AG08396 (cell line): ENCODE data around the gene RALGAPA1.
"Not testable (repeated sequence)": the region's sequence is repeated elsewhere in the genome, so short reads cannot be mapped to it uniquely, and the experiment has no call there.

Source experiments
- DNase-seq: peaks from one replicate; pipeline ENCODE4 v3.0.0; 2012; ENCODE audit warnings: low spot score, mixed read lengths

RALGAPA1 gene

GRCh38 chr14:35626947-35627346, 182.1 kb downstream of the RALGAPA1 start:
- not testable (repeated sequence) for DNase-seq

DNA sequence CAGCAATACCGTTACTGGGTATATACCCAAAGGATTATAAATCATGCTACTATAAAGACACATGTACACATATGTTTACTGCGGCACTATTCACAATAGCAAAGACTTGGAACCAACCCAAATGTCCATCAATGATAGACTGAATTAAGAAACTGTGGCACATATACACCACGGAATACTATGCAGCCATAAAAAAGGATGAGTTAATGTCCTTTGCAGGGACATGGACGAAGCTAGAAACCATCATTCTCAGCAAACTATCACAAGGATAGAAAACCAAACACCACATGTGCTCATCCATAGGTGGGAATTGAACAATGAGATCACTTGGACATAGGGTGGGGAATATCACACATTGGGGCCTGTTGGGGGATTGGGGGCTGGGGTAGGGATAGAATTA, 187.1 kb downstream of the RALGAPA1 start:
- not testable (repeated sequence) for DNase-seq

DNA sequence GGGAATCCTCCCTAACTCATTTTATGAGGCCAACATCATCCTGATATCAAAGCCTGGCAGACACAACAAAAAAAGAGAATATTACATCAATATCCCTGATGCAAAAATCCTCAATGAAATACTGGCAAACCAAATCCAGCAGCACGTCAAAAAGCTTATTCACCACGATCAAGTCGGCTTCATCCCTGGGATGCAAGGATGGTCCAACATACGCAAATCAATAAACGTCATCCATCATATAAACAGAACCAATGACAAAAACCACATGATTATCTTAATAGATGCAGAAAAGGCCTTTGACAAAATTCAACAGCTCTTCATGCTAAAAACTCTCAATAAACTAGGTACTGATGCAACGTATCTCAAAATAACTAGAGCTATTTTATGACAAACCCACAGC, 189.1 kb downstream of the RALGAPA1 start:
- not testable (repeated sequence) for DNase-seq

GRCh38 chr14:35619461-35619860, 189.6 kb downstream of the RALGAPA1 start:
- not testable (repeated sequence) for DNase-seq

- no peak for DNase-seq
Observed at GRCh38 chr14:35617500-35617899, 191.6 kb downstream of the RALGAPA1 start.

- no peak for DNase-seq
Observed at GRCh38 chr14:35607380-35607779, 201.7 kb downstream of the RALGAPA1 start.

- DNase-seq, result no peak
Observed at GRCh38 chr14:35600253-35600652, 208.8 kb downstream of the RALGAPA1 start.

GRCh38 chr14:35594616-35595015, 214.5 kb downstream of the RALGAPA1 start:
- no peak for DNase-seq

DNA sequence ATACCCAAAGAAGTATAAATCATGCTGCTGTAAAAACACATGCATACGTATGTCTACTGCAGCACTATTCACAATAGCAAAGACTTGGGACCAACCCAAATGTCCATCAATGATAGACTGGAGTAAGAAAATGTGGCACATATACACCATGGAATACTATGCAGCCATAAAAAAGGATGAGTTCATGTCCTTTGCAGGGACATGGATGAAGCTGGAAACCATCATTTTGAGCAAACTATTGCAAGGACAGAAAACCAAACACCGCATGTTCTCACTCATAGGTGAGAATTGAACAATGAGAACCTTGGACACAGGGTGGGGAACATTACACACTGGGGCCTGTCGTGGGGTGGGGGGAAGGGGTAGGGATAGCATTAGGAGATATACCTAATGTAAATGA, 221.7 kb downstream of the RALGAPA1 start:
- not testable (repeated sequence) for DNase-seq

GRCh38 chr14:35578639-35579038, 230.5 kb downstream of the RALGAPA1 start:
- DNase-seq, result no peak

DNA sequence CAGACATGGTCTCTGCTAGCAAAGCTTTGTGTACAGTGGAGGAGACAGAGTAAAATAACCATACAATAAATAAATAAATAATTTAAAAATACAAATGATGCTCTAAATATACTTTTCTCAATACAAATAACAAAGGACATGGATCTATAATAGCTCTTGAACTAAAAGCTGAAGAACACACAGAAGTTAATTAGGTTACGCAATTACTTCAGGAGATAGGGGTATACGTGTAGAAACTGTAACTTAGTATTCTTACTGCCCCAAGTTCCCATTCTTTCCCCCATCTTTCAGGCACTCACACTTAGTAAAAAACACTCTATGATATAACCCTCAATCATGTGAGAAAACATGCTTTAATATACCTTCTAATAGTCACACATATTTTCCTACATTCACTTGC, 231.0 kb downstream of the RALGAPA1 start:
- no peak for DNase-seq

GRCh38 chr14:35576856-35577255, 232.2 kb downstream of the RALGAPA1 start:
- DNase-seq, result no peak

- DNase-seq, result no peak
Observed at GRCh38 chr14:35576260-35576659, 232.8 kb downstream of the RALGAPA1 start.

DNA sequence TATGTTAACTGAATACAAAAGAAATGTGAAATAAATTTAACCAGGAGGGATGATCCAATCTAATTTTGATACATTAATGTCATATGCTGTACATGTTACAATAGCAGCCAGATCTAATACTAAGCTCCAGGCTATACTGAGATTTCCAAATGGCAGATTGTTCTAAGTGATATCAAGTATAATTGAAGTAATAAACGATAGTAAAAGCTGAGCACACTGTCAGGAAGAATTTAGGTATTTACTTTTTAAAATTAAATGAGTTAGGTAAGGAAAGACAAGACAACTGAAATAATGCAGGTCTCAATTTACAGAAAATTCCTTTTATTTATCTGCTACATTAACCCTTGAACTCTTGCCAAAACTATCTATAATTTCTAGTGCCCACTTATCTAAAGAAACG, 235.2 kb downstream of the RALGAPA1 start:
- DNase-seq, result no peak

- DNase-seq, result no peak
Observed at GRCh38 chr14:35571598-35571997, 237.5 kb downstream of the RALGAPA1 start.

DNA sequence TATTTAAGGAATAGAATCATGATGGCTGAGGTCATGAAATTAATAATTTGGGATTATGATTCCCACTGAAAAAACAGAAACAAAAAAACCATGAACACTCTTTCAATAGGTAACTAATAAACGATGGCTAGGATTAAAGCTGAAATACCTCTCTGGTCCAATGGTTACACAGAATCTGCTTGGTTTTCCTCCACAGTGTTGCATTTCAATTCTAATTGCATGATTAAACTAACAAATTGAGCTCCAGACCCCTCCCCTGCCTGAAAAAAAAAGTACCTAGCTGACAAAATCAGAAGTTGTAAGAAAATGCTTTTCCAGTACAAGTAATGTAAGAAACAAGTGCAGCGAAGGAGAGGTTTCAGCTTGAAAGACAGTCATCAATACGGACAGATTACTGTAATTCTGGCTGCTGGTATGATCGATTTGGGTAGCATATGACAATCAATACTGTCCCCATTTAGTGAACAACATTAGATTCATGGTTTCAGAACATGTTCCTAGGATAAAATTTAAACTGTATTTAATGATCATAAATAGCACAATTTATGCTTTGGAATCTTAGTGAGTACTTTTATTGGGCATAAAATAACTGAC, 243.1 kb downstream of the RALGAPA1 start:
- no peak for DNase-seq

DNA sequence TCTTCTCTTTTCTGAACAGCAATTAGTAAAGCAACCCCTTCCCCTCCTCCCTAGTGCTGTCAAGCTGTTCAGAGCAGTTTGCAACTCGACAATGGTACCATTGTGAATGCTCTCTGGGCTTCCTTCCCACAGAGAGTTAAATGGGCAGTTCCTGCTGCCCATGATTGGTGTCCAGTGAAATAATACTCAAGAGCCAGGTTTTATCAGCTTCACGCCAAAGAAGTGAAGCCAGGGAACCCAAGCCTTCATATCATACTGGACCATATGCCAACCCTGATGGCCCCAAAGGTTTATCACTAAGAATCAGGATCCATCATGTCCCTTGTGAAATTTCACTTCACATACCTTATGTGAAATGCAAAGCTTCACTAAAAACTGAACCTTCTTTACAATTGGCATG, 250.4 kb downstream of the RALGAPA1 start:
- no peak for DNase-seq

DNA sequence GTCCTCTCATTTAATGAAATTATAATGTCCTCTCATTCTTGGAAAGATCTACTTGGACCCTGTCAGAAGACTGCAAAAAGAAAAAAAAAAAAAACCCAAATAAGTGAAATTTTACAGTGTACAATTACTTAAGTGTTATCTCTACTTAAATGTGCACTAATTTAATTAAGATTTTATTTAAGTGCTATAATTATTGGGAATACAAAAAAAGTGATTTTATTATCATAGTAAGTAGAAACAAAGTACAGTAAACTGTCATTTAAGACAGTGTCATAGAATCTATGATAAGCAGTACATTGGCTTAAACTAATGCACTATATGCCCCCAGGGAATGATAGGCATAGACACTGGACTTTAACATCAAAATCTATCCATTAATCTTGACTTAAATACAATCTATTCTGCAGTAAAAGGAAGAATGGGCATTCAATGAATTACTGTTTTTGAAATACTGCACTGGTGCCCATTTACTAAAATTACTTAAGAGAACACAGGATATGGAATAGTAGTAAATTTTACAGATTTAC, 251.8 kb downstream of the RALGAPA1 start:
- DNase-seq, result no peak

GRCh38 chr14:35556548-35556947, 252.5 kb downstream of the RALGAPA1 start:
- no peak for DNase-seq

- DNase-seq, result peak; percentile 13
Observed at GRCh38 chr14:35553808-35554207, 255.3 kb downstream of the RALGAPA1 start.

DNA sequence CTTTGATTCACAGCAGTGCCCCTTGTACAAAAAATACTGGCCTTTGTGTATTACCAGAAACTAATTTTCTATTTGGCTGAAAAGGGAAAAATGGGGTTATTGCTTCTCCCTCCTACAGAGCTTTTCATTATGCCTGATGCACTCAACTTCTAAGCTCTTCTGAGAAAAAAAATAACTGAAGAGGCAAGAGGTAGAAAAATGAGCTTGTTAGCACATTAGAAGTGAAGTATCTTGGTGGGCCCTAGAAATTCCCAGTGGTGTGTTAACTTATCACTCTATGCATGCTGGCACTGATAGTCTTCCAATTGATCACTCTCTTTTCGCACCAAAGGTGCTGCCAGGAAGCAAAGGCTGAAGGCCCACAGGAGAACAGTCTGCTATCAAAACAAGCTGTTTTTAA, 258.0 kb downstream of the RALGAPA1 start:
- DNase-seq, result no peak

GRCh38 chr14:35549551-35549950, 259.5 kb downstream of the RALGAPA1 start:
- DNase-seq, result no peak

- DNase-seq, result no peak
Observed at GRCh38 chr14:35543006-35543405, 266.1 kb downstream of the RALGAPA1 start.

- DNase-seq, result no peak
Observed at GRCh38 chr14:35539969-35540368, 269.1 kb downstream of the RALGAPA1 start.
